NT2/D1 (cell line): ENCODE results near the gene AMDHD1.

Experiments
- YY1 ChIP-seq: IDR thresholded peaks from 2 replicates; pipeline ENCODE4 v1.6.1; 2011; ENCODE audit not compliant: insufficient read length, insufficient read depth
- ZNF274 ChIP-seq: IDR thresholded peaks from 2 replicates; pipeline ENCODE4 v1.6.1; 2011; ENCODE audit warnings: mild to moderate bottlenecking, low read depth, low read length

- no peak for TF ChIP-seq ZNF274
- TF ChIP-seq YY1, result no peak
These were observed 8.4 kb downstream of the AMDHD1 start for GRCh38 chr12:95951515-95951914.
